ENCODE measurements around the gene MLLT3. TPM values are rescaled to one million over a fixed set of nuclear protein-coding genes. Genes with fewer than 3 reads are reported as not detected.

The MLLT3 gene
- total and polyA plus RNA-seq, 2 of the 8 experiments (the other 6 are each of a cell fraction or from before 2014, with no cell fraction given) = 5.9 to 9.6 TPM

DNA sequence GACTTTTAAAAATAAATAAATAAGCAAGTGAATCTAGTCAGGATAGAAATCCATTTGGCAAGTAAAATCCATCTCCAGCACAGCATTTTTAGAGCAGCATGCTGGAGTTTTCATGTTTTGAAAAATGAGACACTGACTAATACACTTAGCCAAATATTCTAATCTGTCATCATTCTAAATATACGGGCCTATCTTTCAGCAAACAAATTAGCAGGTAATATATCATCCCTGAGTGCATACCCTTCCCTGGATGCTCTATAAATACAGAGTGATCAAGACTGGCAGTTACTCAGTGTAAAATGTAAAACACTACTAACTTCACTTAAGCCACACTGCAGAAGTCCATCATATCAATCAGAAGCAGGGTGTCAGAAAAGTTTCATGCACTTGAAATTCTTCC, 58.4 kb downstream of the MLLT3 start (continued):
- TF ChIP-seq POLR2A (IDR thresholded peaks at IDR 0.05; ENCODE audit: control extremely low read depth in 1 of 2, low read depth in 2 of 2, low read length in 2 of 2) = no peak
- TF ChIP-seq BCL11A (IDR thresholded peaks at IDR 0.05; ENCODE audit: low read depth in 2 of 2, low read length in 2 of 2) = no peak
- TF ChIP-seq POLR2AphosphoS5 (IDR thresholded peaks at IDR 0.05; ENCODE audit: low read depth, low read length) = no peak
- TF ChIP-seq NANOG (IDR thresholded peaks at IDR 0.05; ENCODE audit: insufficient read depth, low read depth, low read length, poor library complexity, severe bottlenecking) = no peak
- no peak for TF ChIP-seq SP4 (IDR thresholded peaks at IDR 0.05; ENCODE audit: low read length)

All from H1 (cell line).